Stimulated activated naive CD8-positive, alpha-beta T cell treated with anti-CD3 and anti-CD28 coated beads, Interleukin-15, Interleukin-2, amounts not matched to agents 100 U/mL and 50 U/mL, for 24 hours (primary cell): Measurements from ENCODE around the gene PCDHB2.
"Not testable (repeated sequence)": the region's sequence is repeated elsewhere in the genome, so short reads cannot be mapped to it uniquely, and the experiment has no call there.

Experiments used
- ATAC-seq: fragments of 150-1000 bp; cut with Tn5 transposase; one replicate; pipeline ENCODE4 v1.10.0; 2021
- DNase-seq: peaks from one replicate; pipeline ENCODE4 v3.0.0; 2021

The PCDHB2 gene

GRCh38 chr5:141135718-141136266 lies 41.4 kb downstream of the PCDHB2 start:
- ATAC-seq (no peak), DNase-seq (no peak)

GRCh38 chr5:141137346-141137745 lies 42.9 kb downstream of the PCDHB2 start:
- not testable (repeated sequence) for DNase-seq, ATAC-seq
